ENCODE measurements around the gene ADGRB3.
"Not testable (repeated sequence)": the region's sequence is repeated elsewhere in the genome, so short reads cannot be mapped to it uniquely, and the experiment has no call there.

ADGRB3 gene

GRCh38 chr6:68743099-68743498 lies 108.0 kb downstream of the ADGRB3 start:
- DNase-seq (ENCODE audit: low read depth), result no peak
- no peak for TF ChIP-seq CTCF (conservative IDR thresholded peaks at IDR 0.05; ENCODE audit: low read depth, low read length)
- H3K4me3 ChIP-seq (ENCODE audit: low read length), result no peak overlapping the region

GRCh38 chr6:68744376-68744775 lies 109.3 kb downstream of the ADGRB3 start:
- DNase-seq (ENCODE audit: low read depth); H3K4me3 ChIP-seq (ENCODE audit: low read length): not testable (repeated sequence)

GRCh38 chr6:68746376-68746775 lies 111.3 kb downstream of the ADGRB3 start:
- no peak for DNase-seq (ENCODE audit: low read depth)
- no peak for TF ChIP-seq CTCF (conservative IDR thresholded peaks at IDR 0.05; ENCODE audit: low read depth, low read length)
- no peak overlapping the region for H3K4me3 ChIP-seq (ENCODE audit: low read length)

- DNase-seq (ENCODE audit: low read depth), result no peak
- no peak for TF ChIP-seq CTCF (conservative IDR thresholded peaks at IDR 0.05; ENCODE audit: low read depth, low read length)
- no peak overlapping the region for H3K4me3 ChIP-seq (ENCODE audit: low read length)
These were observed 112.2 kb downstream of the ADGRB3 start for GRCh38 chr6:68747110-68747790.

GRCh38 chr6:68747832-68748231 lies 112.8 kb downstream of the ADGRB3 start:
- not testable (repeated sequence) for H3K4me3 ChIP-seq (ENCODE audit: low read length); DNase-seq (ENCODE audit: low read depth)

GRCh38 chr6:68754681-68755213 lies 119.7 kb downstream of the ADGRB3 start:
- DNase-seq (ENCODE audit: low read depth), result no peak
- TF ChIP-seq CTCF (conservative IDR thresholded peaks at IDR 0.05; ENCODE audit: low read depth, low read length), result no peak

GRCh38 chr6:68756454-68757375 lies 121.6 kb downstream of the ADGRB3 start:
- no peak overlapping the region for H3K4me3 ChIP-seq (ENCODE audit: low read length)
- no peak for TF ChIP-seq CTCF (conservative IDR thresholded peaks at IDR 0.05; ENCODE audit: low read depth, low read length)
- DNase-seq (ENCODE audit: low read depth), result no peak

More at GRCh38 chr6:68754681-68755213, 119.7 kb downstream of the ADGRB3 start:
- H3K4me3 ChIP-seq (ENCODE audit: low read length), result no peak overlapping the region

- no peak overlapping the region for H3K4me3 ChIP-seq (ENCODE audit: low read length)
- no peak for TF ChIP-seq CTCF (conservative IDR thresholded peaks at IDR 0.05; ENCODE audit: low read depth, low read length)
- no peak for DNase-seq (ENCODE audit: low read depth)
These were observed 122.7 kb downstream of the ADGRB3 start for GRCh38 chr6:68757821-68758220.
